GM21737 (cell line): Measurements from ENCODE around the gene SLC46A1.

Source experiments
- ATAC-seq: cut with Tn5 transposase; IDR thresholded peaks from one replicate; pipeline ENCODE4 v1.9.1; 2021; ENCODE audit warnings: mild to moderate bottlenecking, moderate library complexity; ENCODE audit not compliant: unreplicated experiment

Gene SLC46A1

GRCh38 chr17:28363776-28364650 lies 42.0 kb downstream of the SLC46A1 start:
- no peak for ATAC-seq

GRCh38 chr17:28363186-28363585 lies 42.8 kb downstream of the SLC46A1 start:
- ATAC-seq, result no peak

- ATAC-seq, result no peak
Measured at GRCh38 chr17:28357901-28358197, 48.2 kb downstream of the SLC46A1 start.

GRCh38 chr17:28357061-28357900 lies 48.7 kb downstream of the SLC46A1 start, which contains the start of gene POLDIP2:
TSS of gene POLDIP2 (minus strand) at chr17:28357527. CDS start at chr17:28357448, 79 bp downstream.
- peak; percentile 95 for ATAC-seq

- ATAC-seq, result no peak
Measured at GRCh38 chr17:28350271-28350670, 55.7 kb downstream of the SLC46A1 start.

- no peak for ATAC-seq
Measured at GRCh38 chr17:28348979-28349378, 57.0 kb downstream of the SLC46A1 start.

- ATAC-seq, result no peak
Measured at GRCh38 chr17:28347261-28347891, 58.6 kb downstream of the SLC46A1 start.

GRCh38 chr17:28346746-28347246 lies 59.2 kb downstream of the SLC46A1 start:
- ATAC-seq, result no peak

GRCh38 chr17:28346199-28346580 lies 59.8 kb downstream of the SLC46A1 start:
- ATAC-seq, result no peak

GRCh38 chr17:28345419-28346198 lies 60.4 kb downstream of the SLC46A1 start:
- no peak for ATAC-seq
